Amygdala (tissue), 56 donors: ENCODE data around the gene C6orf58.

Source experiments
- DNase-seq, 56 donors: peaks; one replicate each; lab custom pipeline; 2025; lab: John Stamatoyannopoulos, UW

Gene C6orf58

GRCh38 chr6:127576874-127577273, at the start of gene C6orf58:
C6orf58 (plus strand) TSS chr6:127577174; CDS start chr6:127577186, 12 bp downstream.
- no peak for DNase-seq

GRCh38 chr6:127533011-127533410, 44.0 kb upstream of the C6orf58 start:
- no peak for DNase-seq

- DNase-seq, result no peak
Observed at GRCh38 chr6:127533736-127534135, 43.2 kb upstream of the C6orf58 start.

GRCh38 chr6:127538750-127539264, 38.2 kb upstream of the C6orf58 start:
- no peak for DNase-seq

GRCh38 chr6:127539272-127539671, 37.7 kb upstream of the C6orf58 start:
- DNase-seq, result no peak

GRCh38 chr6:127547215-127547614, 29.8 kb upstream of the C6orf58 start:
- DNase-seq, result no peak

GRCh38 chr6:127547904-127548649, 28.9 kb upstream of the C6orf58 start:
- DNase-seq, result no peak

GRCh38 chr6:127550403-127550802, 26.6 kb upstream of the C6orf58 start:
- DNase-seq, result no peak

GRCh38 chr6:127554435-127555006, 22.5 kb upstream of the C6orf58 start:
- peak in 5 of 56 donors; percentile 1 to 5 (median 3) for DNase-seq

GRCh38 chr6:127561660-127562059, 15.3 kb upstream of the C6orf58 start:
- no peak for DNase-seq

- no peak for DNase-seq
Observed at GRCh38 chr6:127564761-127565160, 12.2 kb upstream of the C6orf58 start.

GRCh38 chr6:127566119-127566518, 10.9 kb upstream of the C6orf58 start:
- no peak for DNase-seq

- DNase-seq, result no peak
Observed at GRCh38 chr6:127566651-127567050, 10.3 kb upstream of the C6orf58 start.

GRCh38 chr6:127567476-127567875, 9.5 kb upstream of the C6orf58 start:
- DNase-seq, result no peak

- DNase-seq, result no peak
Observed at GRCh38 chr6:127570739-127571389, 6.1 kb upstream of the C6orf58 start.

GRCh38 chr6:127578900-127579299, 1.9 kb downstream of the C6orf58 start:
- DNase-seq, result no peak

GRCh38 chr6:127581576-127581975, 4.6 kb downstream of the C6orf58 start:
- DNase-seq, result no peak

GRCh38 chr6:127582777-127583462, 5.9 kb downstream of the C6orf58 start:
- DNase-seq, result no peak

- DNase-seq, result no peak
Observed at GRCh38 chr6:127585123-127585522, 8.1 kb downstream of the C6orf58 start.

GRCh38 chr6:127586372-127586771, 9.4 kb downstream of the C6orf58 start:
- DNase-seq, result no peak

GRCh38 chr6:127587875-127588274, 10.9 kb downstream of the C6orf58 start:
- no peak for DNase-seq
